Spleen (tissue), 7 donors: Measurements from ENCODE around the gene TEX14.

Experiments used
- POLR2A ChIP-seq, 3 donors: fragments of 450-650 bp; IDR thresholded peaks; one replicate each; pipeline ENCODE4 v1.5.1; 2017; ENCODE audit warnings: antibody characterized with exemption in 3 of 3, mild to moderate bottlenecking in 1 of 3
- POLR2AphosphoS5 ChIP-seq, 3 donors: sonication (generic); formaldehyde crosslinking; IDR thresholded peaks; one replicate each; pipeline ENCODE4 v1.5.1; 2017; ENCODE audit warnings: antibody characterized with exemption in 3 of 3
- TF ChIP-seq, protein P1 (sequence below), 11 experiments: fragments of 200-600 bp in 7 of 11; fragments of 450-650 bp in 4 of 11; sonication (generic) in 4 of 11; IDR thresholded peaks in 8 of 11; conservative IDR thresholded peaks in 3 of 11; 1 replicate in 7 of 11; 2 replicates in 4 of 11; pipeline versions ENCODE4 v1.4.0 to v1.8.0; 2016 to 2021; ENCODE audit warnings: antibody characterized with exemption in 11 of 11, inconsistent platforms in 4 of 11, mild to moderate bottlenecking in 1 of 11
- donor health status: DM: no; HTN: no; CAD: no; lungs with moderate emphysema.
- donor health status: DM: no; HTN: no; CAD: no.
- donor health status: DM: no; HTN: no; CAD: no.

DNA sequence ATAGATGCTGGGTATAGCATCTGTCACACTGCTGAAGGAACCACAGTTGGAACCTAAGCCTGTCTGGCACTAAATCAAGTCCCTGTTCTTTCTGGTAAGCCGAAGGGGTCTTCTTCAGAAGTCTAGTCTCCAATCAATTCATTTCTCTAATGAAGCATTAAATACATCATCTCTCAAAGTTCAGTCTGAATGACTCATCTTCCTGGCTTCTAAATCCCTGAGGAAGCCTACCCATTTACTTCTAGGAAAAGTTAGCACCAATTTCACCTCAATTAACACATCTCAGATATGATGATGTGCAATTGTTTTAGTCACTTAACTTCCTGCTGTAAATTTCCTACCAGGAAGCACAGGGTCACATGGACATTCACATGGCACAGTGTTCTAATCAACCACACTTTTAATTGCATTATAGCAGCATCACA is 49.9 kb downstream of the TEX14 start:
- TF ChIP-seq, protein P1, sequence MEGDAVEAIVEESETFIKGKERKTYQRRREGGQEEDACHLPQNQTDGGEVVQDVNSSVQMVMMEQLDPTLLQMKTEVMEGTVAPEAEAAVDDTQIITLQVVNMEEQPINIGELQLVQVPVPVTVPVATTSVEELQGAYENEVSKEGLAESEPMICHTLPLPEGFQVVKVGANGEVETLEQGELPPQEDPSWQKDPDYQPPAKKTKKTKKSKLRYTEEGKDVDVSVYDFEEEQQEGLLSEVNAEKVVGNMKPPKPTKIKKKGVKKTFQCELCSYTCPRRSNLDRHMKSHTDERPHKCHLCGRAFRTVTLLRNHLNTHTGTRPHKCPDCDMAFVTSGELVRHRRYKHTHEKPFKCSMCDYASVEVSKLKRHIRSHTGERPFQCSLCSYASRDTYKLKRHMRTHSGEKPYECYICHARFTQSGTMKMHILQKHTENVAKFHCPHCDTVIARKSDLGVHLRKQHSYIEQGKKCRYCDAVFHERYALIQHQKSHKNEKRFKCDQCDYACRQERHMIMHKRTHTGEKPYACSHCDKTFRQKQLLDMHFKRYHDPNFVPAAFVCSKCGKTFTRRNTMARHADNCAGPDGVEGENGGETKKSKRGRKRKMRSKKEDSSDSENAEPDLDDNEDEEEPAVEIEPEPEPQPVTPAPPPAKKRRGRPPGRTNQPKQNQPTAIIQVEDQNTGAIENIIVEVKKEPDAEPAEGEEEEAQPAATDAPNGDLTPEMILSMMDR (IDR thresholded peaks at IDR 0.05 in 8 of 11, conservative IDR thresholded peaks at IDR 0.05 in 3 of 11) = no peak
- TF ChIP-seq POLR2A (IDR thresholded peaks at IDR 0.05) = no peak
- no peak for TF ChIP-seq POLR2AphosphoS5 (IDR thresholded peaks at IDR 0.05)
